ENCODE measurements around the gene PDE2A. TPM values are rescaled to one million over a fixed set of nuclear protein-coding genes. Genes with fewer than 3 reads are reported as not detected.

The PDE2A gene
- total and polyA plus RNA-seq, 2 of the 4 experiments (the other 2 are of a cell fraction), result 0.02 TPM; not detected in 1

GRCh38 chr11:72704783-72705265, 30.6 kb upstream of the PDE2A start:
- no peaks in the 10 kb centered on the region for H3K9me3 ChIP-seq (ENCODE audit: control insufficient read depth, insufficient read depth, low read length)
- no CpG with 5 or more reads among the region's 4 CpGs for WGBS, 2 experiments (ENCODE audit: extremely low coverage in 2 of 2, insufficient read length in 1 of 2)
- no TSS peak for BruUV-seq (replicated peaks)
- H3K27me3 ChIP-seq (ENCODE audit: control insufficient read depth, insufficient read depth, low read length), result no peaks in the 10 kb centered on the region
- H4K5ac ChIP-seq (ENCODE audit: low read depth, low read length), result no peak overlapping the region
- H4K8ac ChIP-seq (ENCODE audit: low read depth in 2 of 2, low read length in 2 of 2), result no peak overlapping the region
- no peak overlapping the region for H3K9ac ChIP-seq (ENCODE audit: low read depth, low read length)
- peaks cover 0 to 23% of the 10 kb centered on the region in 2 experiments; a peak in 3 of 4 replicates for H3K79me1 ChIP-seq (ENCODE audit: low read depth in 1 of 2, low read length in 2 of 2)
- H3K4ac ChIP-seq (ENCODE audit: low read depth, low read length), result no peak overlapping the region
- H3K4me1 ChIP-seq (ENCODE audit: control insufficient read depth, insufficient read depth, low read length), result peaks cover 19% of the 10 kb centered on the region
- H3K4me2 ChIP-seq (ENCODE audit: low read depth, low read length), result no peak overlapping the region
- H2BK15ac ChIP-seq (ENCODE audit: low read depth, low read length), result no peak overlapping the region
- CTCF ChIA-PET, result no interaction called here
- no peak overlapping the region for H2AK5ac ChIP-seq (ENCODE audit: low read depth, low read length)
- H3K18ac ChIP-seq (ENCODE audit: low read depth, low read length), result no peak overlapping the region
- H2BK5ac ChIP-seq (ENCODE audit: low read depth, low read length, poor library complexity, severe bottlenecking), result no peak overlapping the region
- POLR2A ChIA-PET (ENCODE audit: unreplicated experiment), result interaction anchor here (0.6 kb wide), 1 partner anchor 118 kb away, joined by 3 read pairs; no protein-coding TSS in a partner anchor
- intact Hi-C loops (cut with micrococcal nuclease), result no loop called here
- dilution Hi-C loops (cut with HindIII; ENCODE audit: low sequenced_read_pairs, unreplicated experiment), result no loop called here
- H4K20me1 ChIP-seq (ENCODE audit: insufficient read depth, low read length), result peaks cover 27% of the 10 kb centered on the region
- H3K27ac ChIP-seq (ENCODE audit: insufficient read depth, low read length), result no peak overlapping the region
- H3K56ac ChIP-seq (ENCODE audit: extremely low read depth, insufficient read depth, low read length), result no peak overlapping the region
- no peak overlapping the region for H2BK20ac ChIP-seq (ENCODE audit: low read depth, low read length)
- H2BK120ac ChIP-seq (ENCODE audit: low read depth, low read length), result no peak overlapping the region
- no peak overlapping the region for H3K4me3 ChIP-seq (ENCODE audit: insufficient read depth, low read depth, low read length)
- no peak for TF ChIP-seq POLR2A (IDR thresholded peaks at IDR 0.05; ENCODE audit: low read depth, low read length)
- no peak overlapping the region for H3K23ac ChIP-seq (ENCODE audit: low read depth, low read length)
- no peak overlapping the region for H3K14ac ChIP-seq (replicated peaks; ENCODE audit: low read depth, low read length)
- H2AFZ ChIP-seq (replicated peaks; ENCODE audit: low read length, poor library complexity), result no peak overlapping the region
- peaks cover 12% of the 10 kb centered on the region; the same call in 1 of the 2 replicates for H3K9me1 ChIP-seq (ENCODE audit: insufficient read depth, low read length)
- no peak overlapping the region for H2AK9ac ChIP-seq (replicated peaks; ENCODE audit: low read depth, low read length, poor library complexity)
- DNase-seq, result no peak
- no peak overlapping the region for H4K91ac ChIP-seq (ENCODE audit: insufficient read depth, low read depth, low read length)
- peaks cover 70% of the 10 kb centered on the region for H3K36me3 ChIP-seq (ENCODE audit: control insufficient read depth, insufficient read depth, low read length)
- in situ Hi-C loops (cut with MboI; ENCODE audit: low sequenced_read_pairs), result no loop called here
- no peak for ATAC-seq (ENCODE audit: low read depth)

Measured in IMR-90 (cell line).